Activated naive CD4-positive, alpha-beta T cell treated with anti-CD3 and anti-CD28 coated beads, Interleukin-2, amount 10 ng/mL, durations not matched to agents 7 days and 5 days (primary cell): ENCODE results near the gene KCNMA1.

Experiments
- CTCF ChIA-PET: fragments of 350-600 bp; sonication (Branson Sonifier 250); formaldehyde crosslinking; loops from one replicate; lab custom pipeline; 2021; ENCODE audit warnings: antibody characterized with exemption; lab: Charles Lee
- DNase-seq: peaks from one replicate; pipeline ENCODE4 v3.0.0-alpha.2; 2020
- H3K27ac Mint-ChIP-seq: one replicate; pipeline ENCODE4 v1.8.0; 2021; ENCODE audit warnings: mild to moderate bottlenecking, moderate library complexity, mixed read lengths
- H3K27me3 Mint-ChIP-seq: one replicate; pipeline ENCODE4 v1.8.0; 2021; ENCODE audit warnings: mild to moderate bottlenecking, mixed read lengths
- H3K36me3 Mint-ChIP-seq: one replicate; pipeline ENCODE4 v1.8.0; 2021; ENCODE audit warnings: mixed read lengths
- H3K4me1 Mint-ChIP-seq: one replicate; pipeline ENCODE4 v1.8.0; 2021; ENCODE audit warnings: mixed read lengths
- H3K4me3 Mint-ChIP-seq: one replicate; pipeline ENCODE4 v1.8.0; 2021; ENCODE audit warnings: mild to moderate bottlenecking, moderate library complexity, mixed read lengths
- H3K9me3 Mint-ChIP-seq: one replicate; pipeline ENCODE4 v1.8.0; 2021; ENCODE audit warnings: mixed read lengths

Gene KCNMA1

GRCh38 chr10:77253556-77254064 lies 384.0 kb downstream of the KCNMA1 start:
- DNase-seq, result no peak
- Mint-ChIP-seq H3K4me1 (no peaks in the 10 kb centered on the region), H3K9me3 (peaks cover 2% of the 10 kb centered on the region), H3K27me3 (no peaks in the 10 kb centered on the region), H3K27ac (no peak overlapping the region), H3K36me3 (no peaks in the 10 kb centered on the region), H3K4me3 (no peak overlapping the region)
- CTCF ChIA-PET, result interaction anchor here (0.6 kb wide), 1 partner anchor 271 kb away, joined by 3 read pairs; no protein-coding TSS in a partner anchor

- peaks cover 2% of the 10 kb centered on the region for H3K9me3 Mint-ChIP-seq
Observed at GRCh38 chr10:77253147-77253545, 384.5 kb downstream of the KCNMA1 start.

GRCh38 chr10:77252380-77253146 lies 385.0 kb downstream of the KCNMA1 start:
- CTCF ChIA-PET, result interaction anchor here (0.6 kb wide), 1 partner anchor 272 kb away, joined by 3 read pairs; no protein-coding TSS in a partner anchor
- no peak for DNase-seq
- Mint-ChIP-seq H3K9me3 (peaks cover 2% of the 10 kb centered on the region), H3K27ac (no peak overlapping the region), H3K36me3 (no peaks in the 10 kb centered on the region), H3K4me3 (no peak overlapping the region), H3K27me3 (no peaks in the 10 kb centered on the region), H3K4me1 (no peaks in the 10 kb centered on the region)

More at GRCh38 chr10:77253147-77253545, 384.5 kb downstream of the KCNMA1 start:
- Mint-ChIP-seq H3K27ac (no peak overlapping the region), H3K27me3 (no peaks in the 10 kb centered on the region), H3K4me3 (no peak overlapping the region), H3K36me3 (no peaks in the 10 kb centered on the region), H3K4me1 (no peaks in the 10 kb centered on the region)
- no peak for DNase-seq
- CTCF ChIA-PET, result interaction anchor here (0.6 kb wide), 1 partner anchor 271 kb away, joined by 3 read pairs; no protein-coding TSS in a partner anchor

GRCh38 chr10:77251297-77252013 lies 386.2 kb downstream of the KCNMA1 start:
- no peak for DNase-seq
- Mint-ChIP-seq H3K4me3 (no peak overlapping the region), H3K27me3 (no peaks in the 10 kb centered on the region), H3K9me3 (no peaks in the 10 kb centered on the region), H3K36me3 (no peaks in the 10 kb centered on the region), H3K27ac (no peak overlapping the region), H3K4me1 (no peaks in the 10 kb centered on the region)
- CTCF ChIA-PET, result interaction anchor here (0.7 to 1.2 kb wide), 2 partner anchors 10 to 91 kb away, joined by 3 read pairs; no protein-coding TSS in a partner anchor

GRCh38 chr10:77249901-77250459 lies 387.6 kb downstream of the KCNMA1 start:
- CTCF ChIA-PET, result no interaction called here
- Mint-ChIP-seq H3K36me3 (no peaks in the 10 kb centered on the region), H3K4me1 (no peaks in the 10 kb centered on the region), H3K9me3 (no peaks in the 10 kb centered on the region), H3K4me3 (no peak overlapping the region), H3K27ac (no peak overlapping the region), H3K27me3 (no peaks in the 10 kb centered on the region)
- DNase-seq, result no peak

- no peak for DNase-seq
- Mint-ChIP-seq H3K4me3 (no peak overlapping the region), H3K27ac (no peak overlapping the region), H3K36me3 (no peaks in the 10 kb centered on the region), H3K4me1 (no peaks in the 10 kb centered on the region), H3K27me3 (no peaks in the 10 kb centered on the region), H3K9me3 (no peaks in the 10 kb centered on the region)
- CTCF ChIA-PET, result interaction anchor here (0.7 kb wide), 1 partner anchor 80 kb away, joined by 3 read pairs; no protein-coding TSS in a partner anchor
Observed at GRCh38 chr10:77248104-77248790, 389.4 kb downstream of the KCNMA1 start.

- CTCF ChIA-PET, result no interaction called here
- no peak for DNase-seq
Observed at GRCh38 chr10:77247031-77247990, 390.3 kb downstream of the KCNMA1 start.

GRCh38 chr10:77245953-77246352 lies 391.7 kb downstream of the KCNMA1 start:
- CTCF ChIA-PET, result no interaction called here
- Mint-ChIP-seq H3K4me3 (no peak overlapping the region), H3K9me3 (no peaks in the 10 kb centered on the region), H3K36me3 (no peaks in the 10 kb centered on the region), H3K4me1 (no peaks in the 10 kb centered on the region), H3K27me3 (no peaks in the 10 kb centered on the region), H3K27ac (no peak overlapping the region)
- no peak for DNase-seq

More at GRCh38 chr10:77247031-77247990, 390.3 kb downstream of the KCNMA1 start:
- Mint-ChIP-seq H3K4me3 (no peak overlapping the region), H3K27ac (no peak overlapping the region), H3K4me1 (no peaks in the 10 kb centered on the region), H3K9me3 (no peaks in the 10 kb centered on the region), H3K27me3 (no peaks in the 10 kb centered on the region), H3K36me3 (no peaks in the 10 kb centered on the region)

- DNase-seq, result no peak
- H3K4me1 Mint-ChIP-seq, result no peaks in the 10 kb centered on the region
- CTCF ChIA-PET, result interaction anchor here (0.6 kb wide), 1 partner anchor 247 kb away, joined by 3 read pairs; no protein-coding TSS in a partner anchor
- no peak overlapping the region for H3K27ac Mint-ChIP-seq
- no peaks in the 10 kb centered on the region for H3K9me3 Mint-ChIP-seq
- H3K36me3 Mint-ChIP-seq, result no peaks in the 10 kb centered on the region
- H3K27me3 Mint-ChIP-seq, result no peaks in the 10 kb centered on the region
- H3K4me3 Mint-ChIP-seq, result no peak overlapping the region
Observed at GRCh38 chr10:77244746-77245145, 392.9 kb downstream of the KCNMA1 start.

- Mint-ChIP-seq H3K36me3 (no peaks in the 10 kb centered on the region), H3K27me3 (no peaks in the 10 kb centered on the region), H3K9me3 (no peaks in the 10 kb centered on the region), H3K4me3 (no peak overlapping the region), H3K27ac (no peak overlapping the region), H3K4me1 (no peaks in the 10 kb centered on the region)
- CTCF ChIA-PET, result no interaction called here
- DNase-seq, result no peak
Observed at GRCh38 chr10:77244286-77244685, 393.3 kb downstream of the KCNMA1 start.

- no peak for DNase-seq
- Mint-ChIP-seq H3K9me3 (no peaks in the 10 kb centered on the region), H3K4me1 (no peaks in the 10 kb centered on the region), H3K36me3 (no peaks in the 10 kb centered on the region), H3K27ac (no peak overlapping the region), H3K4me3 (no peak overlapping the region), H3K27me3 (no peaks in the 10 kb centered on the region)
- CTCF ChIA-PET, result interaction anchor here (1.6 kb wide), 1 partner anchor 10 kb away, joined by 3 read pairs; no protein-coding TSS in a partner anchor
Observed at GRCh38 chr10:77241350-77241725, 396.3 kb downstream of the KCNMA1 start.

GRCh38 chr10:77240706-77241349 lies 396.8 kb downstream of the KCNMA1 start:
- DNase-seq, result no peak
- CTCF ChIA-PET, result interaction anchor here (1.6 kb wide), 1 partner anchor 10 kb away, joined by 3 read pairs; no protein-coding TSS in a partner anchor
- no peaks in the 10 kb centered on the region for H3K36me3 Mint-ChIP-seq
- H3K27ac Mint-ChIP-seq, result no peak overlapping the region
- no peaks in the 10 kb centered on the region for H3K4me1 Mint-ChIP-seq
- no peaks in the 10 kb centered on the region for H3K9me3 Mint-ChIP-seq
- H3K4me3 Mint-ChIP-seq, result no peak overlapping the region
- no peaks in the 10 kb centered on the region for H3K27me3 Mint-ChIP-seq
